GM21619 (cell line): ENCODE measurements around the gene MTO1.
"Not testable (repeated sequence)": the region's sequence is repeated elsewhere in the genome, so short reads cannot be mapped to it uniquely, and the experiment has no call there.

ENCODE experiments used
- ATAC-seq: cut with Tn5 transposase; IDR thresholded peaks from one replicate; pipeline ENCODE4 v1.9.1; 2021; ENCODE audit not compliant: unreplicated experiment

Gene MTO1

DNA sequence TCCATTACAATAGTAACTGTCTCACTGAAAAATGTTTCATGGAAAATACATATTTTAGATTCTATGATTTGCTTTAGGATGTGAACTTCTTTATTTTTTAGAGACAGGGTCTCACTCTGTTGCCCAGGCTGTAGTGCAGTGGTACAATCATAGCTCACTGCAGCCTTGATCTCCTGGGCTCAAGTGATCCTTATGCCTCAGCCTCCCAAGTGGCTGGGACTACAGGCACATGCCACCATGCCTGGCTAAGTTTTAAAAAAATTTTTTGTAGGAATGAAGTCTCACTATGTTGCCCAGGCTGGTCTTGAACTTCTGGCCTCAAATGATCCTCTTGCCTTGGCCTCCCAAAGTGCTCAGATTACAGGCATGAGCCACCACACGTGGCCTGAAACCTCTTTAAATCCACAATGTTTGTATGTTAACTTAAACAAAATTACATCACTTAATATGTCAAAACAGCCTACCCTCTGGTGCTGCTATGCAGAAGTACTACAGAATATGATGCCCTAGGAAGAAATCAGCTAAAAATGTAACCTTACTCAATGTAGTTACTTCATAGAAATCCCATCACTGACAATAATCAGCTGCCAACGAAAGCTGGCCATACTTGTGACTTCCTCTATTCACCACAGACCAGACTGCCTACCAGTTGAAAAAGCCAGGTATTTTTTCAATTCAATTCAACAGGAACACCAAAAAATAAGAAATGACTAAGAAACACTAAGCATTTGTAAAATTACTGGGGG, 41.7 kb downstream of the MTO1 start:
- ATAC-seq, result no peak

GRCh38 chr6:73504160-73504559, 42.6 kb downstream of the MTO1 start:
- no peak for ATAC-seq

- no peak for ATAC-seq
These were observed 43.6 kb downstream of the MTO1 start for GRCh38 chr6:73505142-73505541.

DNA sequence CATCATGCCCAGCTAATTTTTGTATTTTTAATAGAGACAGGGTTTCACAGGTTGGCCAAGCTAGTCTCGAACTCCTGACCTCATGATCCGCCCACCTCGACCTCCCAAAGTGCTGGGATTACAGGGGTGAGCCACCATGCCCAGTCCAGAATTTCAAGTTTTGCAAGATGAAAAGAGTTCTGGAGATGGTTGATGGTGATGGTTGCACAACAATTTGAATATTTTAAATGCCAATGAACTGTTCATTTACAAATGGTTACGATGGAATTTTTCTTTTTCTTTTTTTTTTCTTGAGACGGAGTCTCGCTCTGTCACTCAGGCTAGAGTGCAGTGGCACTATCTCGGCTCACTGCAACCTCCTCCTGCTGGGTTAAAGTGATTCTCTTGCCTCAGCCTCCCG, 44.2 kb downstream of the MTO1 start:
- not testable (repeated sequence) for ATAC-seq

DNA sequence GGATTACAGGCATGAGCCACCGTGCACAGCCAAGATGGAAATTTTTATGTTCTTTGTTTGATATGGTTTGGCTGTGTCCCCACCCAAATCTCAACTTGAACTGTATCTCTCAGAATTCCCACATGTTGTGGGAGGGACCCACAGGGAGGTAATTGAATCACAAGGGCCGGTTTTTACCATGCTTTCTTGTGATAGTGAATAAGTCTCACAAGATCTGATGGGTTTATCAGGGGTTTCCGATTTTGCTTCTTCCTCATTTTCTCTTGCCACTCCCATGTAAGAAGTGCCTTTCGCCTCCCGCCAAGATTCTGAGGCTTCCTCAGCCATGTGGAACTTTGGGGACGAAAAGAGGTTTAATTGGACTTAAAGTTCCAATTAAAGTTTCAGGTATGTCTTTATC, 44.7 kb downstream of the MTO1 start:
- ATAC-seq, result no peak

GRCh38 chr6:73508776-73509175, 47.2 kb downstream of the MTO1 start:
- no peak for ATAC-seq

GRCh38 chr6:73509851-73510250, 48.3 kb downstream of the MTO1 start:
- ATAC-seq, result no peak

DNA sequence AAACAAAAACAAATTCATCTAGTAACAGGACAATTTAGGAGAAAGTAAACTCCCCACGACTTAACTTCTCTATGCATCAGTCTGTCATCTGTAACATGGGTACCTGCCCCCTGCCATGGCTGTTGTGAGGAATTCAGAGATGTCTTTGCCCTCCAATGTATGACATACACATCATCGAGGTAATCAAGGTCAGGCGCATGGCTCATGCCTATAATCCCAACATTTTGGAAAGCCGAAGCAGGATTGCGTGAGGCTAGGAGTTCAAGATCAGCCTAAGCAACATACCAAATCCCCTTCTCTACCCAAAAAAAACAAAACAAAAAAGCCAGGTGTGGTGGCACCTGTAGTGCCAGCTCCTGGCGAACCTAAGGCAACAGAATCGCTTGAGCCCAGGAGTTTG, 50.3 kb downstream of the MTO1 start:
- ATAC-seq, result no peak

GRCh38 chr6:73513496-73513854, 51.9 kb downstream of the MTO1 start:
- ATAC-seq, result no peak

- ATAC-seq, result no peak
These were observed 53.2 kb downstream of the MTO1 start for GRCh38 chr6:73514746-73515110.

- peak; percentile 29 for ATAC-seq
These were observed 53.7 kb downstream of the MTO1 start for GRCh38 chr6:73515204-73515655.

- ATAC-seq, result no peak
These were observed 55.3 kb downstream of the MTO1 start for GRCh38 chr6:73516514-73517489.

DNA sequence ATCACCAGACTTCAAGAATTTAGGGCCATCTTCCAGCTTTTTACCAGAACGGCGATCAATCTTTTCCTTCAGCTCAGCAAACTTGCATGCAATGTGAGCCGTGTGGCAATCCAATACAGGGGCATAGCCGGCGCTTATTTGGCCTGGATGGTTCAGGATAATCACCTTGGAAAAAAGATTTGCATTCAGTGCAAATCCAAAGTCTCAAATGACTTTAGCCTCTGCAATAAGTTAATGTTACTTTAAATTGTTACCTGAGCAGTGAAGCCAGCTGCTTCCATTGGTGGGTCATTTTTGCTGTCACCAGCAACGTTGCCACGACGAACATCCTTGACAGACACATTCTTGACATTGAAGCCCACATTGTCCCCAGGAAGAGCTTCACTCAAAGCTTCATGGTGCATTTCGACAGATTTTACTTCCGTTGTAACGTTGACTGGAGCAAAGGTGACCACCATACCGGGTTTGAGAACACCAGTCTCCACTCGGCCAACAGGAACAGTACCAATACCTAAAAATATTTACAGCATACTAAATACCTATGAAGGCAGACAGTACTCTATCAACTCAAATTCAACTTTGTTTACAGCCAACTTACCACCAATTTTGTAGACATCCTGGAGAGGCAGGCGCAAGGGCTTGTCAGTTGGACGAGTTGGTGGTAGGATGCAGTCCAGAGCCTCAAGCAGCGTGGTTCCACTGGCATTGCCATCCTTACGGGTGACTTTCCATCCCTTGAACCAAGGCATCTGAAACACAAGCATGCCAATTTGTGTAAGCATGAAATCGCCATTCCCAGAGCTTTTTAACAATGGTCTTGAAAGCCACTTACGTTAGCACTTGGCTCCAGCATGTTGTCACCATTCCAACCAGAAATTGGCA, 56.8 kb downstream of the MTO1 start:
- ATAC-seq, result not testable (repeated sequence)

GRCh38 chr6:73518982-73519881, 57.7 kb downstream of the MTO1 start:
- not testable (repeated sequence) for ATAC-seq

DNA sequence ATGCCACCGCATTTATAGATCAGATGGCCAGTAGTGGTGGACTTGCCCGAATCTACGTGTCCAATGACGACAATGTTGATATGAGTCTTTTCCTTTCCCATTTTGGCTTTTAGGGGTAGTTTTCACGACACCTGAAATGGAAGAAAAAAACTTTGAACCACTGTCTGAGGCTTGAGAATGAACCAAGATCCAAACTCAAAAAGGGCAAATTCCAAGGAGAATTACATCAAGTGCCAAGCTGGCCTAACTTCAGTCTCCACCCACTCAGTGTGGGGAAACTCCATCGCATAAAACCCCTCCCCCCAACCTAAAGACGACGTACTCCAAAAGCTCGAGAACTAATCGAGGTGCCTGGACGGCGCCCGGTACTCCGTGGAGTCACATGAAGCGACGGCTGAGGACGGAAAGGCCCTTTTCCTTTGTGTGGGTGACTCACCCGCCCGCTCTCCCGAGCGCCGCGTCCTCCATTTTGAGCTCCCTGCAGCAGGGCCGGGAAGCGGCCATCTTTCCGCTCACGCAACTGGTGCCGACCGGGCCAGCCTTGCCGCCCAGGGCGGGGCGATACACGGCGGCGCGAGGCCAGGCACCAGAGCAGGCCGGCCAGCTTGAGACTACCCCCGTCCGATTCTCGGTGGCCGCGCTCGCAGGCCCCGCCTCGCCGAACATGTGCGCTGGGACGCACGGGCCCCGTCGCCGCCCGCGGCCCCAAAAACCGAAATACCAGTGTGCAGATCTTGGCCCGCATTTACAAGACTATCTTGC, 58.6 kb downstream of the MTO1 start:
- ATAC-seq, result no peak

DNA sequence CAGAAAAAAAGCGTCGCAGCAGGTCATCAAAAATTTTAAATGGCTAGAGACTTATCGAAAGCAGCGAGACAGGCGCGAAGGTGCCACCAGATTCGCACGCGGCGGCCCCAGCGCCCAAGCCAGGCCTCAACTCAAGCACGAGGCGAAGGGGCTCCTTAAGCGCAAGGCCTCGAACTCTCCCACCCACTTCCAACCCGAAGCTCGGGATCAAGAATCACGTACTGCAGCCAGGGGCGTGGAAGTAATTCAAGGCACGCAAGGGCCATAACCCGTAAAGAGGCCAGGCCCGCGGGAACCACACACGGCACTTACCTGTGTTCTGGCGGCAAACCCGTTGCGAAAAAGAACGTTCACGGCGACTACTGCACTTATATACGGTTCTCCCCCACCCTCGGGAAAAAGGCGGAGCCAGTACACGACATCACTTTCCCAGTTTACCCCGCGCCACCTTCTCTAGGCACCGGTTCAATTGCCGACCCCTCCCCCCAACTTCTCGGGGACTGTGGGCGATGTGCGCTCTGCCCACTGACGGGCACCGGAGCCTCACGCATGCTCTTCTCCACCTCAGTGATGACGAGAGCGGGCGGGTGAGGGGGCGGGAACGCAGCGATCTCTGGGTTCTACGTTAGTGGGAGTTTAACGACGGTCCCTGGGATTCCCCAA, 59.3 kb downstream of the MTO1 start, which contains the start of gene EEF1A1:
EEF1A1 (minus strand) TSS at position 345 of the 663 bp plus-strand sequence. CDS start 1,006 bp downstream, outside the sequence.
- ATAC-seq, result peak; percentile 61

- peak; percentile 31 for ATAC-seq
These were observed 59.9 kb downstream of the MTO1 start for GRCh38 chr6:73521351-73521985.
